HEK293T (cell line): ENCODE data around the gene KIZ.
"Not testable (repeated sequence)": the region's sequence is repeated elsewhere in the genome, so short reads cannot be mapped to it uniquely, and the experiment has no call there.

Source experiments
- CTCF ChIA-PET: fragments of 350-600 bp; formaldehyde crosslinking; extraction: SDS; loops from one replicate; lab custom pipeline; 2021; ENCODE audit warnings: antibody characterized with exemption, inconsistent platforms; lab: Yijun Ruan, JAX
- POLR2A ChIA-PET: fragments of 350-600 bp; formaldehyde crosslinking; extraction: SDS; loops from one replicate; lab custom pipeline; 2020; ENCODE audit warnings: antibody characterized with exemption, inconsistent platforms; lab: Yijun Ruan, JAX
- DNase-seq: peaks from one replicate; pipeline ENCODE4 v3.0.0; 2012; ENCODE audit warnings: mixed read lengths; ENCODE audit errors: extremely low spot score
- ARNT ChIP-seq: fragments of 450-650 bp; IDR thresholded peaks from 2 replicates; pipeline ENCODE4 v1.6.1; 2017; ENCODE audit warnings: mild to moderate bottlenecking
- BHLHE40 ChIP-seq: fragments of 450-650 bp; IDR thresholded peaks from 2 replicates; pipeline ENCODE4 v1.6.1; 2016; ENCODE audit warnings: mild to moderate bottlenecking, moderate library complexity, borderline replicate concordance
- CTBP1 ChIP-seq: fragments of 450-650 bp; IDR thresholded peaks from 2 replicates; pipeline ENCODE4 v1.6.1; 2016; ENCODE audit warnings: borderline replicate concordance
- ELF4 ChIP-seq: fragments of 450-650 bp; IDR thresholded peaks from 2 replicates; pipeline ENCODE4 v1.6.1; 2017; ENCODE audit warnings: antibody characterized with exemption
- FOXA1 ChIP-seq: fragments of 450-650 bp; IDR thresholded peaks from 2 replicates; pipeline ENCODE4 v1.6.1; 2016; ENCODE audit warnings: mild to moderate bottlenecking
- FOXK2 ChIP-seq: fragments of 450-650 bp; IDR thresholded peaks from 2 replicates; pipeline ENCODE4 v1.6.1; 2016; ENCODE audit warnings: mild to moderate bottlenecking
- FOXM1 ChIP-seq: fragments of 450-650 bp; IDR thresholded peaks from 2 replicates; pipeline ENCODE4 v1.6.1; 2017; ENCODE audit warnings: mild to moderate bottlenecking, borderline replicate concordance
- HDGF ChIP-seq: fragments of 450-650 bp; IDR thresholded peaks from 2 replicates; pipeline ENCODE4 v1.6.1; 2017; ENCODE audit warnings: antibody characterized with exemption, borderline replicate concordance
- L3MBTL2 ChIP-seq: fragments of 450-650 bp; conservative IDR thresholded peaks from 2 replicates; pipeline ENCODE4 v1.6.1; 2016; ENCODE audit warnings: mild to moderate bottlenecking
- LEF1 ChIP-seq: fragments of 450-650 bp; IDR thresholded peaks from 2 replicates; pipeline ENCODE4 v1.6.1; 2017; ENCODE audit warnings: mild to moderate bottlenecking, borderline replicate concordance
- NFRKB ChIP-seq: fragments of 450-650 bp; IDR thresholded peaks from 2 replicates; pipeline ENCODE4 v1.6.1; 2016; ENCODE audit warnings: mild to moderate bottlenecking, moderate library complexity
- PKNOX1 ChIP-seq: fragments of 450-650 bp; IDR thresholded peaks from 2 replicates; pipeline ENCODE4 v1.6.1; 2016
- SP1 ChIP-seq: fragments of 450-650 bp; IDR thresholded peaks from 2 replicates; pipeline ENCODE4 v1.6.1; 2017
- SUZ12 ChIP-seq: fragments of 450-650 bp; IDR thresholded peaks from 2 replicates; pipeline ENCODE4 v1.6.1; 2016; ENCODE audit warnings: mild to moderate bottlenecking
- TARDBP ChIP-seq: fragments of 450-650 bp; IDR thresholded peaks from 2 replicates; pipeline ENCODE4 v1.6.1; 2016
- ZNF384 ChIP-seq: fragments of 450-650 bp; IDR thresholded peaks from 2 replicates; pipeline ENCODE4 v1.6.1; 2016

The KIZ gene

DNA sequence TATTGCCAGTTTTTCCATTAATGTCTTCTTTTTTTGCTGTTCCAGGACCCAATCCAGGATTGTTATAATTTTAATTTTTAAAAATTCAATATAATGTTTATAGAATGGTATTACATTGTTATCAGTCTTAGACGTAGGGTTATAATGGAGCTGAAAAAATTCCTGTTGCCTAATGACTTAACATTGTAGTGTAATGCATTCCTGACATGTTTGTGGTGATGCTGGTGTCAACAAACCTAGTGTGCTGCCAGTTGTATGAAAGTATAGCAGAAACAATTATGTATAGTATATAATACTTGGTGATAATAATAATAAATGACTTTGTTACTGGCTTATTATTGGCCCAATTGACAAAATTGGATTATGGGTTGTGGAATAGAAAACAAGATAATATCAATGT, 30.4 kb downstream of the KIZ start:
- TF ChIP-seq CTBP1 (no peak), NFRKB (no peak)
- ChIA-PET POLR2A (no interaction called here), CTCF (no interaction called here)
- no peak for DNase-seq

GRCh38 chr20:21157006-21157405, 31.1 kb downstream of the KIZ start:
- ChIA-PET CTCF (no interaction called here), POLR2A (no interaction called here)
- TF ChIP-seq FOXK2 (no peak), LEF1 (no peak)
- no peak for DNase-seq

GRCh38 chr20:21159658-21160380, 33.9 kb downstream of the KIZ start:
- TF ChIP-seq SUZ12: no peak
- no peak for TF ChIP-seq FOXK2
- TF ChIP-seq ARNT: no peak
- no peak for TF ChIP-seq PKNOX1
- TF ChIP-seq ZNF384: no peak
- POLR2A ChIA-PET: no interaction called here
- CTCF ChIA-PET: no interaction called here
- no peak for DNase-seq

DNA sequence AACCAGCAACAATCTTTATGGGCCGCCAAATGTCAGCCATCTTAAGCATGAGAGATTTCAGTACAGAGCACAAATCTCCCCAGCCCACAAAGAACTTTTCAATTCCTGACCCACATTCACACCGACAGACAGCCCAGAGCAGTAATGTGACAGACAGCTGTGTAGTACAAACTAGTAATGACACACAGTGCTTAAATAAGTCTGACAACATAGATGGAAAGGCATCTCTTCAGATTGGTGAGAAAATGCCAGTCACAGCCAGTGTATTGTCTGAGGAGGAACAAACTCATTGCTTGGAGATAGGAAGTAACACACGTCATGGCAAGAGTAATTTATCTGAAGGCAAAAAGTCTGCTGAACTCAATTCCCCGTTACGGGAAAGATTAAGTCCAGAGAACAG, 36.0 kb downstream of the KIZ start:
- ChIA-PET POLR2A (no interaction called here), CTCF (no interaction called here)
- DNase-seq: no peak
- TF ChIP-seq SP1: no peak
- TF ChIP-seq TARDBP: no peak
- TF ChIP-seq ZNF384: no peak
- no peak for TF ChIP-seq ARNT
- no peak for TF ChIP-seq BHLHE40
- TF ChIP-seq CTBP1: no peak
- TF ChIP-seq FOXM1: no peak
- TF ChIP-seq HDGF: no peak
- no peak for TF ChIP-seq PKNOX1
- no peak for TF ChIP-seq L3MBTL2
- TF ChIP-seq FOXA1: no peak
- no peak for TF ChIP-seq NFRKB
- TF ChIP-seq LEF1: no peak
- TF ChIP-seq FOXK2: no peak

GRCh38 chr20:21162631-21163030, 36.7 kb downstream of the KIZ start:
- no peak for TF ChIP-seq ZNF384
- no peak for TF ChIP-seq ARNT
- ChIA-PET POLR2A (no interaction called here), CTCF (no interaction called here)
- DNase-seq: no peak

DNA sequence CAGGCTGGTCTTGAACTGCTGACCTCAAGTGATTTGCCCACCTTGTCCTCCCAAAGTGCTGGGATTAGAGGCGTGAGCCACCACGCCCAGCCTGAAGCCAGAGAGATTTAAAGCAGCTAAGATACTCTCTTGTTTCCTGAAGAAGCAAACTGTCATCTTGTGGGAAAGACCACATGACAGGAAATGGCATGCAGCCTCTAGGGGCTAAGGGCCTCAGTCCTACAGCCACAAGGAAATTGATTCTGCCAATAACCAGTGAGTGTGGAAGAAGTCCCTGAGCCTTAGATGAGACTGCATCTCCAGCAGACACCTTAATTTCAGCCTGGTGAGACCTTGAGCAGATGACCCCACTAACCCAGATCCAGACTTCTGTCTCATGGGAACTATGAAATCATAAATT, 40.9 kb downstream of the KIZ start:
- TF ChIP-seq ARNT: no peak
- TF ChIP-seq L3MBTL2: no peak
- TF ChIP-seq HDGF: no peak
- TF ChIP-seq TARDBP: no peak
- no peak for TF ChIP-seq PKNOX1
- no peak for TF ChIP-seq NFRKB
- no peak for TF ChIP-seq SUZ12
- POLR2A ChIA-PET: no interaction called here
- DNase-seq: no peak
- CTCF ChIA-PET: no interaction called here

- DNase-seq: no peak
- CTCF ChIA-PET: no interaction called here
- no peak for TF ChIP-seq BHLHE40
- no peak for TF ChIP-seq ARNT
- no peak for TF ChIP-seq NFRKB
- TF ChIP-seq FOXM1: no peak
- TF ChIP-seq ZNF384: no peak
- TF ChIP-seq PKNOX1: no peak
- no peak for TF ChIP-seq SUZ12
- TF ChIP-seq ELF4: no peak
- no peak for TF ChIP-seq TARDBP
- no peak for TF ChIP-seq L3MBTL2
- POLR2A ChIA-PET: no interaction called here
These were observed 41.4 kb downstream of the KIZ start for GRCh38 chr20:21167261-21167660.

- CTCF ChIA-PET, POLR2A ChIA-PET: not testable (repeated sequence)
These were observed 42.2 kb downstream of the KIZ start for GRCh38 chr20:21168061-21168460.

More at GRCh38 chr20:21168061-21168460, 42.2 kb downstream of the KIZ start:
- DNase-seq: not testable (repeated sequence)
